Measurements from ENCODE around the gene SHLD2.
"Not testable (repeated sequence)": the region's sequence is repeated elsewhere in the genome, so short reads cannot be mapped to it uniquely, and the experiment has no call there.

Gene SHLD2

GRCh38 chr10:87105446-87106124 is 10.6 kb downstream of the SHLD2 start:
- H3K4me3 ChIP-seq, result no peak overlapping the region
- H3K27ac ChIP-seq, result no peak overlapping the region
- TF ChIP-seq Cebpa-rat (IDR thresholded peaks at IDR 0.05), result no peak
- no peak overlapping the region for H3K4me2 ChIP-seq
- no peaks in the 10 kb centered on the region for H3K4me1 ChIP-seq
- no peak overlapping the region for H3K9ac ChIP-seq
- H3K9me3 ChIP-seq, result no peaks in the 10 kb centered on the region
- peaks cover 45% of the 10 kb centered on the region for H4K20me1 ChIP-seq
- no peaks in the 10 kb centered on the region for H3K27me3 ChIP-seq
- peaks cover 95% of the 10 kb centered on the region for H3K36me3 ChIP-seq

GRCh38 chr10:87118122-87118521 is 23.1 kb downstream of the SHLD2 start:
- not testable (repeated sequence) for H3K9ac ChIP-seq, H3K27ac ChIP-seq, H4K20me1 ChIP-seq, H3K27me3 ChIP-seq, H3K4me3 ChIP-seq, H3K9me3 ChIP-seq, H3K4me2 ChIP-seq, H3K36me3 ChIP-seq, H3K4me1 ChIP-seq

GRCh38 chr10:87119029-87119428 is 24.0 kb downstream of the SHLD2 start:
- not testable (repeated sequence) for H3K4me2 ChIP-seq, H3K9ac ChIP-seq, H3K27ac ChIP-seq, H3K36me3 ChIP-seq, H4K20me1 ChIP-seq, H3K9me3 ChIP-seq, H3K4me1 ChIP-seq, H3K27me3 ChIP-seq, H3K4me3 ChIP-seq

DNA sequence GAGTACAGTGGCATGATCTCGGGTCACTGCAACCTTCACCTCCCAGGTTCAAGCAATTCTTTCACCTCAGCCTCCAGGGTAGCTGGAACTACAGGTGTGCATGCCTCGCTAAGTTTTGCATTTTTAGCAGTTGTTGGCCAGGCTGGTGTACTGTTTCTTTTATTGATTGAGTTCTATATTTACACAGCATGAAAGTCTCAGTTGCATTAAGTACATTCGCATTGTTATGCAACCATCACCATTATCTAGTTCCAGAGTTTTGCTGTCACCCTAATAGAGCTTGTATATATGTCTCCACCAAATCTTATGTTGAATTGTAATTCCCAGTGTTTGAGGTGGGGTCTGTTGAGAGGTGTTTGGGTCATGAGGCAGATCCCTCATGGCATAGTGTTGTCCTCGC is 28.3 kb downstream of the SHLD2 start:
- H3K27ac ChIP-seq, H3K9ac ChIP-seq, H4K20me1 ChIP-seq, H3K36me3 ChIP-seq, H3K27me3 ChIP-seq, H3K4me3 ChIP-seq, H3K9me3 ChIP-seq, H3K4me2 ChIP-seq, H3K4me1 ChIP-seq: not testable (repeated sequence)

GRCh38 chr10:87127048-87127447 is 32.0 kb downstream of the SHLD2 start:
- H3K9me3 ChIP-seq, H3K4me2 ChIP-seq, H3K4me1 ChIP-seq, H4K20me1 ChIP-seq, H3K4me3 ChIP-seq, H3K27me3 ChIP-seq, H3K9ac ChIP-seq, H3K27ac ChIP-seq: not testable (repeated sequence)
- peaks cover 12% of the 10 kb centered on the region for H3K36me3 ChIP-seq

DNA sequence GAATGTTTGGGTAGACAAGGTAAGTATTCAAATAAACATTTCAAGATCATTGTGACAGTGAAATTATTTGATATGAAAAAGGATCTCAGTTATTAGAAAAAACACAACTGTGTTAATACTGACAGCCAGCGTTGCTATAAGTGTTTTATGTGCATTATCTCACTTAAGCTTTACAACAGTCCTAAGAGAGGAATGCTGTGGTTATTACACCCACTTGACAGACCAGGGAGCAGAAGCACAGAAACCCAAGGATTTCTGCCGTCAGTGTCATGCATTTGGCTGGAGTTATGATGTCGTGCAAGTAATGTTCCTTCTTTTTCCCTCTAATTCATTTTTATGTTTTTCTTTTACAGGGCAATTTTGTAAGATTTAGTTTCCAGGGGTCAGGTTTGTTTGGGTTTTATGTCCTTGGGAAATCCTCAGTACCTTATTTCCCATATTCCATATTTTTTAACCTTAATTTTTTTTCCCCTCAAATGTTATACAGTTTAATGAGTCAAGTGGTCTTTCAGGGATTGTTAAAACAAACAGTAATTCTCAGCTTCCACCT is 32.7 kb downstream of the SHLD2 start:
- peaks cover 16% of the 10 kb centered on the region for H3K36me3 ChIP-seq
- not testable (repeated sequence) for H3K4me3 ChIP-seq, H3K9me3 ChIP-seq, H3K27me3 ChIP-seq, H4K20me1 ChIP-seq, H3K9ac ChIP-seq, H3K27ac ChIP-seq, H3K4me1 ChIP-seq, H3K4me2 ChIP-seq

DNA sequence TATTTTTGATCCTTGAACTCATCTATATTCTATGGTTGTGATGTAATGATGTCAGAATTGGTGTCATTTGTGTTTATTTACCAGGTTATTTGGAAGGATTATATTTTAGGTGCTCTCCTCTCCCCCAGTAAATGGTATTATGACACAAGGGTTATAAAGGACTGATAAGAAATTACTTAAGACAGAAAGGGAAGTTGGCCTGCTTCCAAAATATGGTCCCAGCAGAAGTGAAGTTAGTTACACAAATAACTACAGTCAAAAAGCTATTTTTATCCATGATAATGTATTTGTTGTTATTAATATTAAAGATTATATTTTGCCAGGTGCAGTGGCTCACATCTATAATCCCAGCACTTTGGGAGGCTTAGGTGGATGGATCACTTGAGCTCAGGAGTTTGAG is 37.2 kb downstream of the SHLD2 start:
- H3K36me3 ChIP-seq, result peaks cover 27% of the 10 kb centered on the region
- H3K4me2 ChIP-seq, H3K9ac ChIP-seq: not testable (repeated sequence)

DNA sequence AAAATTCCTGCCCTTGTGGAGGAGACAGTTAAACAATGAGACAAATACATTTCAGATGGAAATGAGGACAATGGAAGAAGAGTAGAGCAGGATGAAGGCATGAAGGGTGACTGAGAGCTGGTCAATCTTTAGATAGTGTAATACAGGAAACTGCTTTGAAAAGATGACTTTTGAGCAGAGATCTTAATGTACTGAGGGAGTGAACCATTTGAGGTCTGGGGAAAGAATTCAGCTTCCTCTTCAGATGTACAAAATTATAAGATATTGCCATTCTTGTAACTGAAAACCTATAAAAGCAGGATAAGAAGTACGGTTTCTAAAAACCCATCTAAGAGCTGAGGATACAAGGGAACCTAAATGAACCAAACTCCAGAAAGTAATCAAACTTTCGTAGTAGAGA is 38.9 kb downstream of the SHLD2 start:
- Histone ChIP-seq H3K9me3 (peaks cover 24% of the 10 kb centered on the region), H3K36me3 (peaks cover 31% of the 10 kb centered on the region)
- H3K4me2 ChIP-seq, H4K20me1 ChIP-seq, H3K27me3 ChIP-seq, H3K4me3 ChIP-seq, H3K4me1 ChIP-seq, H3K9ac ChIP-seq, H3K27ac ChIP-seq: not testable (repeated sequence)

More for the DNA sequence above, 37.2 kb downstream of the SHLD2 start:
- H3K4me3 ChIP-seq, H3K27me3 ChIP-seq, H4K20me1 ChIP-seq, H3K4me1 ChIP-seq, H3K27ac ChIP-seq: not testable (repeated sequence)
- H3K9me3 ChIP-seq, result peaks cover 15% of the 10 kb centered on the region

DNA sequence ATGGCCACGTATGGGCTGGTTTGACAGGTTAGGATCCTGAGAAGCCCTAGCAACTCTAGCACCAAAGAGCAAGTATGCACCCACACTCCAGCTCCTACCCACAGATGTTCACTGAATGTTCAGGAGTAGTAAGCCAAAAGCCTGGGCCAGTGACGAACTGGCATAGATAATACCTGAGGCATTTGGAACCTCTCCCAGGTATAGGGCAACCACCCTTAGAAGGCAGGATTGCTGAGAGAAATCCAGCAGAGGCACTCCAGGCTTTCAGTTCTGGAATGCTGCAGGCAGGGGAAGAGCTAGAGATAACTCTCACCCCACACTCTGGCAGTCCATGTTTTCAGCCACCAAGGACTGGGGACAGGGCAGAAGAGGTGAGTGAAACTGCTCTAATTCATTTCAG is 39.4 kb downstream of the SHLD2 start:
- not testable (repeated sequence) for H4K20me1 ChIP-seq, H3K4me1 ChIP-seq, H3K27me3 ChIP-seq, H3K4me3 ChIP-seq, H3K9ac ChIP-seq, H3K4me2 ChIP-seq, H3K27ac ChIP-seq
- Histone ChIP-seq H3K36me3 (peaks cover 27% of the 10 kb centered on the region), H3K9me3 (peaks cover 24% of the 10 kb centered on the region)

DNA sequence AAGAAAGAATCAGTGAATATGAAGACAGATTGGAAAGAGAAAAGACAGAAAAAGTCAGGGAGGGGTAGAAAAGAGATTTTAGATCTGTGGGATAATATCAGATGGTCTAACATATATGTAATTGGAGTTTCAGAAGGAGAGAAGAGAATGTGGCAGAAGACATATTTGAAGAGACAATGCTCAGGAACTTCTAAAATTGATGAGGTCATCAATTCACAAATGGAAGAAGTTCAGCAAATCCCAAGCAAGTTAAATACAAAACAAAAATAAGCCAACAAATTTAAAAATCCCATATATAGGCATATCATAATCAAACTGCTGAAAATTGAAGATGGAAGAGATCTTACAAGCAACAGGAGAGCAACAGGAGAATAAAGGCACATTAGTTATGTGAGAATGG is 42.5 kb downstream of the SHLD2 start:
- H3K4me1 ChIP-seq, H3K27ac ChIP-seq, H3K9ac ChIP-seq, H3K4me2 ChIP-seq, H3K27me3 ChIP-seq, H3K4me3 ChIP-seq, H4K20me1 ChIP-seq: not testable (repeated sequence)
- Histone ChIP-seq H3K9me3 (peaks cover 24% of the 10 kb centered on the region), H3K36me3 (peaks cover 19% of the 10 kb centered on the region; the same call in 1 of the 2 replicates)

- H3K27me3 ChIP-seq, H3K4me2 ChIP-seq, H3K4me3 ChIP-seq, H4K20me1 ChIP-seq, H3K9ac ChIP-seq, H3K27ac ChIP-seq, H3K4me1 ChIP-seq, H3K36me3 ChIP-seq, H3K9me3 ChIP-seq: not testable (repeated sequence)
Observed at GRCh38 chr10:87142230-87143108, 47.5 kb downstream of the SHLD2 start.

GRCh38 chr10:87143109-87143418 is 48.1 kb downstream of the SHLD2 start:
- H3K4me3 ChIP-seq, H3K4me1 ChIP-seq, H3K9me3 ChIP-seq, H3K36me3 ChIP-seq, H3K27ac ChIP-seq, H3K4me2 ChIP-seq, H3K27me3 ChIP-seq, H4K20me1 ChIP-seq, H3K9ac ChIP-seq: not testable (repeated sequence)

DNA sequence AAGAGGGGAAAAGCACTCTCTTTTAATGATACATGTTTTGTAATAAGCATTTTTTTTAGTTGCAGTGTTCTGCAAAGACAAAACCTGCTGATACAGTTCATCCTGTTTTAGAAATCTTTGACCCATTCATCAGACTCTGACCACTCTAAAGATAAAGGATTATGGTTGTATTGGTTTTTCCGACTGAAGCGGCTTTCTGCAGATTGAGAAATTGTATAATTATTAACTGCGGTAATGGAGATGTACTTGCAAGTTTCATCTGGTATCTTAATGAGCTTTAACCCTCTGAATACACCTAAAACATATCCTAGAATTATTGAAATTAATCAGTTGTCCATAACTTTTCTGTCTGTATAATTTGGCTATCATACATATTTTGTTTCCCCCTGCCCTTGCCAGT is 50.6 kb downstream of the SHLD2 start:
- not testable (repeated sequence) for H3K4me2 ChIP-seq, H3K4me1 ChIP-seq, H3K9me3 ChIP-seq, H3K27ac ChIP-seq, H4K20me1 ChIP-seq, H3K4me3 ChIP-seq, H3K9ac ChIP-seq, H3K36me3 ChIP-seq, H3K27me3 ChIP-seq

DNA sequence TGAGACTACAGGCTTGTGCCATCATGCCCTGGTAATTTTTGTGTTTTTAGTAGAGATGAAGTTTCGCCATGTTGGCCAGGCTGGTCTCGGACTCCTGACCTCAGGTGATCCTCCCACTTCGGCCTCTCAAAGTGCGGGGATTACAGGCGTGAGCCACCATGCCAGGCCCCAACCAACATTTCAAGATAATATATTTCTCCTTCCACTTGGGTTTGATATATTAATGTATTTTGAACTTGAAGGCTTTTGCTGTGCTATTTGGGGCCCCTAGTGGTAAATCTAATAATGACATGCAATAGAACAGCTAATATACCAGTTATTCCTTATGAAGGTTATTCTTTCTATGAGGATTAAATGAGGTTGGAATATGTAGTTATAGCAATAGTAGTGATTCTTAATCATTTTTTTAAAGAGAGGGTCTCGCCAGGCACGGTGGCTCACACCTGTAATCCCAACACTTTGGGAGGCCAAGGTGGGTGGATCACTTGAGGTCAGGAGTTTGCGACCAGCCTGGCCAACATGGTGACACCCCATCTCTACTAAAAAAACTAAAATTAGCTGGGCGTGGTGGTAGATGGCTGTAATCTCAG is 54.1 kb downstream of the SHLD2 start:
- H3K9me3 ChIP-seq, H3K27ac ChIP-seq, H3K9ac ChIP-seq, H3K27me3 ChIP-seq, H3K4me2 ChIP-seq, H4K20me1 ChIP-seq, H3K4me3 ChIP-seq, H3K36me3 ChIP-seq, H3K4me1 ChIP-seq: not testable (repeated sequence)

Data from BLaER1 (cell line).